H9 (cell line): Measurements from ENCODE around the gene KLF15. TPM values are rescaled to one million over a fixed set of nuclear protein-coding genes. Genes with fewer than 3 reads are reported as not detected.

Experiments
- DNase-seq: peaks from one replicate; pipeline ENCODE4 v3.0.0-alpha.2; 2017
- H2AFZ ChIP-seq: one replicate; pipeline ENCODE4 v1.6.1; 2013; ENCODE audit warnings: mild to moderate bottlenecking, low read length, control low read depth, moderate library complexity
- H2AK5ac ChIP-seq: 2 replicates; pipeline ENCODE4 v1.6.1; 2013; ENCODE audit warnings: low read length, control low read depth, mixed read lengths; ENCODE audit not compliant: insufficient read length
- H2BK120ac ChIP-seq: one replicate; pipeline ENCODE4 v1.6.1; 2013; ENCODE audit warnings: low read depth, mild to moderate bottlenecking, low read length, control low read depth, inconsistent platforms; ENCODE audit not compliant: poor library complexity, severe bottlenecking
- H2BK12ac ChIP-seq: 2 replicates; pipeline ENCODE4 v1.6.1; 2013; ENCODE audit warnings: low read length, control low read depth, mixed read lengths, low read depth; ENCODE audit not compliant: insufficient read length
- H2BK15ac ChIP-seq: 2 replicates; pipeline ENCODE4 v1.6.1; 2013; ENCODE audit warnings: low read depth, low read length, control low read depth
- H2BK20ac ChIP-seq: one replicate; pipeline ENCODE4 v1.6.1; 2013; ENCODE audit warnings: low read depth, mild to moderate bottlenecking, low read length, control low read depth, inconsistent platforms; ENCODE audit not compliant: poor library complexity, severe bottlenecking
- H2BK5ac ChIP-seq: 2 replicates; pipeline ENCODE4 v1.6.1; 2013; ENCODE audit warnings: low read length, control low read depth, mixed read lengths; ENCODE audit not compliant: insufficient read length
- H3K14ac ChIP-seq: 2 replicates; pipeline ENCODE4 v1.6.1; 2013; ENCODE audit warnings: low read length, control low read depth; ENCODE audit not compliant: insufficient read depth
- H3K18ac ChIP-seq: 2 replicates; pipeline ENCODE4 v1.6.1; 2013; ENCODE audit warnings: low read depth, mild to moderate bottlenecking, mixed read lengths, low read length, control low read depth; ENCODE audit not compliant: insufficient read length
- H3K23ac ChIP-seq: 2 replicates; pipeline ENCODE4 v1.6.1; 2013; ENCODE audit warnings: low read length, control low read depth, mixed read lengths, low read depth; ENCODE audit not compliant: insufficient read length
- H3K23me2 ChIP-seq: 2 replicates; pipeline ENCODE4 v1.6.1; 2013; ENCODE audit warnings: low read depth, mild to moderate bottlenecking, mixed read lengths, low read length, control low read depth; ENCODE audit not compliant: insufficient read length, poor library complexity, severe bottlenecking
- H3K27ac ChIP-seq: 2 replicates; pipeline ENCODE4 v1.5.1; 2013; ENCODE audit warnings: low read length, control low read depth, mixed read lengths, low read depth; ENCODE audit not compliant: insufficient read length
- H3K27me3 ChIP-seq: 2 replicates; pipeline ENCODE4 v1.6.1; 2013; ENCODE audit warnings: low read length, control low read depth, inconsistent platforms; ENCODE audit not compliant: insufficient read depth
- H3K4ac ChIP-seq: 2 replicates; pipeline ENCODE4 v1.6.1; 2013; ENCODE audit warnings: low read depth, mild to moderate bottlenecking, control low read depth, inconsistent platforms, low read length, moderate library complexity
- H3K4me1 ChIP-seq: 2 replicates; pipeline ENCODE4 v1.6.1; 2013; ENCODE audit warnings: low read length, control low read depth, inconsistent platforms; ENCODE audit not compliant: insufficient read depth
- H3K4me2 ChIP-seq: 2 replicates; pipeline ENCODE4 v1.6.1; 2013; ENCODE audit warnings: low read length, control low read depth, mixed read lengths; ENCODE audit not compliant: insufficient read length, insufficient read depth
- H3K56ac ChIP-seq: 2 replicates; pipeline ENCODE4 v1.6.1; 2013; ENCODE audit warnings: low read depth, mild to moderate bottlenecking, mixed read lengths, low read length, control low read depth; ENCODE audit not compliant: insufficient read length
- H3K79me1 ChIP-seq: 2 replicates; pipeline ENCODE4 v1.6.1; 2013; ENCODE audit warnings: low read depth, mild to moderate bottlenecking, moderate library complexity, low read length, control low read depth, inconsistent platforms; ENCODE audit not compliant: insufficient read depth, poor library complexity, severe bottlenecking
- H3K79me2 ChIP-seq: 2 replicates; pipeline ENCODE4 v1.6.1; 2013; ENCODE audit warnings: low read length, control low read depth, inconsistent platforms; ENCODE audit not compliant: insufficient read depth
- H3K9ac ChIP-seq: 2 replicates; pipeline ENCODE4 v1.6.1; 2013; ENCODE audit warnings: low read length, control low read depth, mixed read lengths; ENCODE audit not compliant: insufficient read length; ENCODE audit errors: extremely low read depth
- H3K9me3 ChIP-seq: one replicate; pipeline ENCODE4 v1.6.1; 2013; ENCODE audit warnings: low read depth, low read length, inconsistent platforms; ENCODE audit not compliant: control insufficient read depth
- H3T11ph ChIP-seq: one replicate; pipeline ENCODE4 v1.6.1; 2013; ENCODE audit warnings: mild to moderate bottlenecking, low read length, control low read depth, inconsistent platforms
- H4K20me1 ChIP-seq: one replicate; pipeline ENCODE4 v1.6.1; 2013; ENCODE audit not compliant: control insufficient read depth, insufficient read length, insufficient read depth
- H4K5ac ChIP-seq: 2 replicates; pipeline ENCODE4 v1.6.1; 2013; ENCODE audit warnings: low read depth, mild to moderate bottlenecking, mixed read lengths, low read length, control low read depth; ENCODE audit not compliant: insufficient read length
- H4K8ac ChIP-seq: replicated peaks from 2 replicates; pipeline ENCODE4 v1.6.1; 2013; ENCODE audit warnings: low read length, control low read depth, mixed read lengths, low read depth; ENCODE audit not compliant: insufficient read length
- H4K91ac ChIP-seq: 2 replicates; pipeline ENCODE4 v1.6.1; 2013; ENCODE audit warnings: low read depth, mild to moderate bottlenecking, moderate library complexity, mixed read lengths, low read length, control low read depth; ENCODE audit not compliant: insufficient read length
- H3K27ac Mint-ChIP-seq, 3 experiments: 2 replicates in 2 of 3; 3 replicates in 1 of 3; pipeline ENCODE4 v1.8.0; 2020 to 2021; ENCODE audit warnings: mixed read lengths in 3 of 3, mild to moderate bottlenecking in 1 of 3, moderate library complexity in 1 of 3
- H3K27me3 Mint-ChIP-seq: 2 replicates; pipeline ENCODE4 v1.8.0; 2021; ENCODE audit warnings: low read depth, mild to moderate bottlenecking, moderate library complexity, mixed read lengths
- H3K36me3 Mint-ChIP-seq, 3 experiments: 2 replicates in 2 of 3; 3 replicates in 1 of 3; pipeline ENCODE4 v1.8.0; 2020 to 2021; ENCODE audit warnings: low read depth in 3 of 3, mixed read lengths in 3 of 3; ENCODE audit not compliant: insufficient read depth in 1 of 3
- H3K4me1 Mint-ChIP-seq, 2 experiments: 2 replicates each; pipeline ENCODE4 v1.8.0; 2020; ENCODE audit warnings: mixed read lengths in 2 of 2
- H3K4me3 Mint-ChIP-seq, 2 experiments: 2 replicates in 1 of 2; 3 replicates in 1 of 2; pipeline ENCODE4 v1.8.0; 2020 to 2021; ENCODE audit warnings: mild to moderate bottlenecking in 2 of 2, mixed read lengths in 2 of 2, moderate library complexity in 1 of 2
- H3K9me3 Mint-ChIP-seq, 2 experiments: 2 replicates in 1 of 2; 3 replicates in 1 of 2; pipeline ENCODE4 v1.8.0; 2020; ENCODE audit warnings: mild to moderate bottlenecking in 2 of 2, mixed read lengths in 2 of 2, moderate library complexity in 1 of 2
- WGBS: extraction: QIAGEN DNeasy Blood & Tissue Kit; methylation state at CpG from one replicate; pipeline ENCODE4 v1.1.7; 2013; ENCODE audit warnings: missing lambda C conversion rate, low lambda C conversion rate, mixed read lengths; ENCODE audit not compliant: insufficient read length; ENCODE audit errors: extremely low coverage; 5-methylcytosine and 5-hydroxymethylcytosine counted together
- total RNA-seq: library from RNA; stranded (reverse); gene quantifications from 2 replicates; pipeline ENCODE4 v1.2.1, GENCODE V29; 2021
- TF ChIP-seq, protein P1 (sequence below): fragments of 200-600 bp; sonication (generic); conservative IDR thresholded peaks from 3 replicates; pipeline ENCODE4 v1.8.0; 2021; ENCODE audit warnings: antibody characterized with exemption, mild to moderate bottlenecking

Gene KLF15
- total RNA-seq, 1 experiment from 2014 or later: 10.8 TPM

DNA sequence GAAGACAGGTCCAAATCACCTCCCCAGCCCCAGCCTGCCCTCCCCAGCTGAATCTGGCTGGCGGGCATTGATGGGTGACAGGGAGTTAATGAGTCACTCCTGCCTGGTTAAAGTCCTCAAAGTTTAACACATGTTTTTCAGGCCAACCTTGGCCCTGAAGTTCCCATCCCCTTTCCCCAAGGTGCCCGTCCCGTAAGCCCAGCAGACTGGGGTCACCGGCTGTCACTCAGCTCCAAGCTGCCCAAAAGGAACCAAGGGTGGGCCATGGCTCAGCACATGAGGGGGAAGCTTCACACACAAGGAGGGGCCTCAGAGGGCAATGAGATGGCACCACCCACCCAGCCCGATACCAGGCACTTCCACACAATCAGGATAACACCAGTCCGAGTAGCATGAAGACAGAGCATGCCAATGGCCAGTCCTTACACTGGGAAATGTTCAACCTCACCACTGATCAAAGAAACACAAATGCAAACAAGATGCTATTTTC lies 10.2 kb upstream of the KLF15 start:
- no peak overlapping the region for H2BK15ac ChIP-seq
- H2BK120ac ChIP-seq: no peak overlapping the region
- no peaks in the 10 kb centered on the region; a peak in 1 of 7 replicates for H3K36me3 Mint-ChIP-seq
- H3K4me2 ChIP-seq: no peak overlapping the region
- no peaks in the 10 kb centered on the region for H4K20me1 ChIP-seq
- H3K56ac ChIP-seq: no peak overlapping the region
- peaks cover 23 to 28% of the 10 kb centered on the region in 2 experiments for H3K4me1 Mint-ChIP-seq
- H2BK20ac ChIP-seq: no peak overlapping the region
- H3K23ac ChIP-seq: no peak overlapping the region
- H3K27me3 Mint-ChIP-seq: peaks cover 7% of the 10 kb centered on the region
- H3K4me3 Mint-ChIP-seq: no peak overlapping the region
- TF ChIP-seq, protein P1, sequence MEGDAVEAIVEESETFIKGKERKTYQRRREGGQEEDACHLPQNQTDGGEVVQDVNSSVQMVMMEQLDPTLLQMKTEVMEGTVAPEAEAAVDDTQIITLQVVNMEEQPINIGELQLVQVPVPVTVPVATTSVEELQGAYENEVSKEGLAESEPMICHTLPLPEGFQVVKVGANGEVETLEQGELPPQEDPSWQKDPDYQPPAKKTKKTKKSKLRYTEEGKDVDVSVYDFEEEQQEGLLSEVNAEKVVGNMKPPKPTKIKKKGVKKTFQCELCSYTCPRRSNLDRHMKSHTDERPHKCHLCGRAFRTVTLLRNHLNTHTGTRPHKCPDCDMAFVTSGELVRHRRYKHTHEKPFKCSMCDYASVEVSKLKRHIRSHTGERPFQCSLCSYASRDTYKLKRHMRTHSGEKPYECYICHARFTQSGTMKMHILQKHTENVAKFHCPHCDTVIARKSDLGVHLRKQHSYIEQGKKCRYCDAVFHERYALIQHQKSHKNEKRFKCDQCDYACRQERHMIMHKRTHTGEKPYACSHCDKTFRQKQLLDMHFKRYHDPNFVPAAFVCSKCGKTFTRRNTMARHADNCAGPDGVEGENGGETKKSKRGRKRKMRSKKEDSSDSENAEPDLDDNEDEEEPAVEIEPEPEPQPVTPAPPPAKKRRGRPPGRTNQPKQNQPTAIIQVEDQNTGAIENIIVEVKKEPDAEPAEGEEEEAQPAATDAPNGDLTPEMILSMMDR: no peak
- H3K9ac ChIP-seq: no peak overlapping the region
- H4K5ac ChIP-seq: no peak overlapping the region
- WGBS: no CpG with 5 or more reads among the region's 6 CpGs
- H3K27ac Mint-ChIP-seq: no peak overlapping the region
- no peak overlapping the region for H3T11ph ChIP-seq
- no peaks in the 10 kb centered on the region for H3K79me2 ChIP-seq
- H3K27me3 ChIP-seq: no peaks in the 10 kb centered on the region
- no peaks in the 10 kb centered on the region for H3K9me3 ChIP-seq
- H3K79me1 ChIP-seq: no peaks in the 10 kb centered on the region
- no peak overlapping the region for H3K14ac ChIP-seq
- no peak overlapping the region for H3K4ac ChIP-seq
- H3K9me3 Mint-ChIP-seq: 0 out of 5 replicates have a peak, but pooled peaks cover 0 to 2% of the 10 kb centered on the region in 2 experiments
- no peak overlapping the region for H3K18ac ChIP-seq
- H4K91ac ChIP-seq: no peak overlapping the region
- peaks cover under 1% of the 10 kb centered on the region; the same call in 1 of the 2 replicates for H3K4me1 ChIP-seq
- H2AFZ ChIP-seq: no peak overlapping the region
- H3K23me2 ChIP-seq: no peaks in the 10 kb centered on the region
- no peak overlapping the region for H2BK12ac ChIP-seq
- H2AK5ac ChIP-seq: no peak overlapping the region
- H4K8ac ChIP-seq: no peak overlapping the region
- no peak overlapping the region for H2BK5ac ChIP-seq
- H3K27ac ChIP-seq: no peak overlapping the region
- no peak for DNase-seq
